ENCODE results near the gene CASP6.
A peak's percentile ranks its signal among the peaks of the same experiment; 100 is the strongest.

The CASP6 gene

GRCh38 chr4:109730619-109731545 is 27.6 kb upstream of the CASP6 start:
- FAIRE-seq: no peak
- no peak for DNase-seq (ENCODE audit: insufficient read length, low spot score)
- TF ChIP-seq POLR2A (IDR thresholded peaks at IDR 0.05; ENCODE audit: low read depth, low read length): no peak

GRCh38 chr4:109729718-109730618 is 26.7 kb upstream of the CASP6 start, which contains the start of gene PLA2G12A:
TSS of gene PLA2G12A (minus strand) at chr4:109730070. CDS start at chr4:109729809, 261 bp downstream.
- peak; percentile 54 for DNase-seq (ENCODE audit: insufficient read length, low spot score)
- no peak for FAIRE-seq
- peak; percentile 75 for TF ChIP-seq POLR2A (IDR thresholded peaks at IDR 0.05; ENCODE audit: low read depth, low read length)

DNA sequence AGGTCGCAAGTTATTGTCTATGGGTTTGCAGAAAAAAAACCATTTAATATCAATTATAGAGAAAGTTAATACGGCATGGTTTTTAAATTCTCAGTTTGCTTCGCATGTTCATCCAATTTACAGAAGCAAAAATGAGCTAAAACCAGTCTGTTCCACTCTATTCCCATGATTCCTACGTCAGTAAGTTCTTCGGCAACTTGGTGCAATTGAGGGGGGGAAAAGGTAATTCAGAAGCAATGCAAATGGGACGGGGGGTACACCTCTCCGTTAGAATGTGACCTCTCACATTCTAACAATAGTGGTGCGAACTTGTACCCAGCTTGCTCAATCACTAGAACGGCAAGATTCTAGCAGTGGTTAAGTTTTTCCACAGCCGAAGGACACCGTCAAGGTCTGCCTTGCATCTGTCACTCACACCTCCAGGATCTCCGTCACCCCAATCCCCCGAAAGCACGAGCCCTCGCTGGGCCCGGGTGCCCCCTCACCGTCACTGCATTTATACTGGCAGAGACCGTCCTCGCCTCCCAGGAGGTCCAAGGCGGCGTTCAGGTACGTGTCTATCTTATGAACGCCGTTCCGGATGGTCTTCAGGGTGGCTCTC is 26.0 kb upstream of the CASP6 start:
- FAIRE-seq (no peak), DNase-seq (ENCODE audit: insufficient read length, low spot score) (no peak)

GRCh38 chr4:109728385-109728784 is 25.1 kb upstream of the CASP6 start:
- DNase-seq (ENCODE audit: insufficient read length, low spot score) (no peak), FAIRE-seq (no peak)

More for the DNA sequence above, 26.0 kb upstream of the CASP6 start:
- no peak for TF ChIP-seq POLR2A (IDR thresholded peaks at IDR 0.05; ENCODE audit: low read depth, low read length)

GRCh38 chr4:109723110-109723509 is 19.9 kb upstream of the CASP6 start:
- TF ChIP-seq POLR2A (IDR thresholded peaks at IDR 0.05; ENCODE audit: low read depth, low read length): no peak
- FAIRE-seq: no peak
- DNase-seq (ENCODE audit: insufficient read length, low spot score): no peak

More at GRCh38 chr4:109728385-109728784, 25.1 kb upstream of the CASP6 start:
- no peak for TF ChIP-seq POLR2A (IDR thresholded peaks at IDR 0.05; ENCODE audit: low read depth, low read length)

DNA sequence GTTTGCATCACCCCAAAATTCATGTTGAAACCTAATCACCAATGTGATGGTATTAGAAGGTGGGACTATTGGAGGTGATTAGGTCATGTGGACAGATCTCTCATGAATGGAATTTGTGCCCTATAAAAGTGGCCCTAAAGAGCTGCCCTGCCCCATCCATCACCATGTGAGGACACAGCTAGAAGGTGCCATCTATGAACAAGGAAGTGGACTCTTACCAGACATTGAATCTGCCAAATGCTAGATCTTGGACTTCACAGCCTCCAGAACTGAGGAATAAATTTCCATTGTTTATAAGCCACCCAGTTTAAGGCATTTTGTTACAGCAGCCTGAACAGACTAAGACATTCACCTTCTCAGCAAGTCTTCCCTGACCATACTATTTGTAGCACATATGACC is 19.1 kb upstream of the CASP6 start:
- FAIRE-seq (no peak), DNase-seq (ENCODE audit: insufficient read length, low spot score) (no peak)
- no peak for TF ChIP-seq POLR2A (IDR thresholded peaks at IDR 0.05; ENCODE audit: low read depth, low read length)

DNA sequence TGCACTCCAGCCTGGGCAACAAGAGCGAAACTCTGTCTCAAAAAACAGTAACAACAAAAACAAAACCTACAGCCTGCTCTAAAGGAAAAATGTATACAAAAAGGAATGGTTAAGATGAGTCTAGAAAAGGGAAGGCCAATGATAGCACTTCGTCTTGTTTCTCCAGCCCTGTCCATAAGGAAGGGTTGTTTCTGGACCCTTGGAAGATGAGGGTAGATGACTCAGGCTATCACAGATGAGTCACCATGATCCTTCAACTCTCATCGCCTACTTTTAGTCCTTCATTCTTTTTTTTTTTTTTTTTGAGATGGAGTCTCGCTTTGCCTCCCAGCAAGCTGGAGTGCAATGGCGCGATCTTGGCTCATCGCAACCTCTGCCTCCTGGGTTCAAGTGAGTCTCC is 17.8 kb upstream of the CASP6 start:
- DNase-seq (ENCODE audit: insufficient read length, low spot score): peak; percentile 27
- no peak for TF ChIP-seq POLR2A (IDR thresholded peaks at IDR 0.05; ENCODE audit: low read depth, low read length)
- FAIRE-seq: no peak

DNA sequence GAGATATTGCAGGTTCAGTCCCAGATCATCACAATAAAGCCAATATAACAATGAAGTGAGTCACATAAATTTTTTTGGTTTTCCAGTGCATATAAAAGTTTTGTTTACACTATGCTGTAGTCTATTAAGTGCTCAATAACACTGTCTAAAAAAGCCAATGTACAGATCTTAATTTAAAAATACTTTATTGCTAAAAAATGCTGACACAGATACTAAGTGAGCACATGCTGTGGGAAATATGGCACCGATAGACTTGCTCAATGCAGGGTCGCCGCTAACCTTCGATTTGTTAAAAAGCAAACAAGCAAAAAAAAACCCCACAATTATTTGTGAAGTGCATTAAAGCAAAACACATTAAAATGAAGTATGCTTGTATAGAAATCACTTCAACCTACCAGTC is 16.4 kb upstream of the CASP6 start:
- TF ChIP-seq POLR2A (IDR thresholded peaks at IDR 0.05; ENCODE audit: low read depth, low read length): no peak
- FAIRE-seq (no peak), DNase-seq (ENCODE audit: insufficient read length, low spot score) (no peak)

DNA sequence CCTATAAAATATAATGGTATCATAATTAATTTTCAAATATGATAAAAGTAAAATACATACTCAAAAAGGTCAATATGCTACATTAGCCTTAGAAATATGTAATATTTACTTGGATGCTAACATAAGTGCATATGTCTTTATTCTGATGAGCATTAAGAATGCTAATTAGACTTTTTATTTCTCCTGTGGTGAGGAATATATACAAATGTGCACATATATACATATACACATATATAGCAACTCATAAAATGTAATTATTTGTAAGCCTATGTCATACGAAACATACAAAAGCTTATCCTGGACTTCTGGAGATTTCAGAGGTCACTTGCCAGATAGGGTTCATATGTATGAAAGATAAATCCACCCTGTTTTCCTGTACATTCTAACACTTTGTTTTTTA is 15.5 kb upstream of the CASP6 start:
- DNase-seq (ENCODE audit: insufficient read length, low spot score) (no peak), FAIRE-seq (no peak)

DNA sequence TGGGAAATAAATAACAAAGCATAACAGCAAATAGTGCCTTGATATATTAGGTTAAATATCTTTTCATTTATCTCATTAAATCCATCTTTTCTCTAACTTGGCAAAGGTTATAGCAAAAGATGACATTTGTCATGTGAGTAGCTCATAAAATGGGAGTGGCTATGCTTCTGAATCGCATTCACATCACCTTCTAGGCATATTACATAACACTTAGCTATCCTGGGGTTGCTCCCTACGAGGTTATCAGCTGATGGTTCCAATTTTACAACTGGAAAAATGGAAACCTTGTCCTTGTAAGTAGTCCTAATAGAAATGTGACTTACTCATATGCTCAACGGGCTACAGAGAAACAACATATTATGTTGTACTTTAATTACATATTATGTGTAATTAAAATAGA is 10.3 kb upstream of the CASP6 start:
- FAIRE-seq (no peak), DNase-seq (ENCODE audit: insufficient read length, low spot score) (no peak)
- TF ChIP-seq POLR2A (IDR thresholded peaks at IDR 0.05; ENCODE audit: low read depth, low read length): no peak

More for the DNA sequence above, 15.5 kb upstream of the CASP6 start:
- no peak for TF ChIP-seq POLR2A (IDR thresholded peaks at IDR 0.05; ENCODE audit: low read depth, low read length)

GRCh38 chr4:109708990-109709389 is 5.7 kb upstream of the CASP6 start:
- FAIRE-seq: no peak
- no peak for DNase-seq (ENCODE audit: insufficient read length, low spot score)
- no peak for TF ChIP-seq POLR2A (IDR thresholded peaks at IDR 0.05; ENCODE audit: low read depth, low read length)

DNA sequence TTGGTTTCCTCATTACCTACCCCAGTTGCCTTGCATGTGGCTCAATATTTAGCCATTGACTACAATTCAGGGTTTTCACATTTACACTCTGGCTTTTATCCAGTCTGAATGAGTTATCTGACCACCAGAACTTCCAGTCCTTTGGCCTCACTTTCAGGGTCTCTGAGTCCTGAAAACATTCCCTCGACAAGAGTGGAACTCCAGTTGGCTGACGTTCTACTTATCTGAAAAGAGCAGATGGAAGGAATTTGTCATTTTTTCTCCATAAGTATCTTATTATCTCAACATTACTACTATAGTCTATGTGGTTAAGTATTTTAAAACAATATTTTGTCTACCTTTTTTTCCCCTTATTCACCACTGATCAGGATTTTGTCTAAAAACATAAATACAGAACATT is 5.2 kb upstream of the CASP6 start:
- DNase-seq (ENCODE audit: insufficient read length, low spot score) (no peak), FAIRE-seq (no peak)
- TF ChIP-seq POLR2A (IDR thresholded peaks at IDR 0.05; ENCODE audit: low read depth, low read length): no peak

GRCh38 chr4:109703664-109704361 is 568 bp upstream of the CASP6 start:
- FAIRE-seq (no peak), DNase-seq (ENCODE audit: insufficient read length, low spot score) (no peak)
- TF ChIP-seq POLR2A (IDR thresholded peaks at IDR 0.05; ENCODE audit: low read depth, low read length): no peak

Data from H54 (cell line).